AML-193 (cell line): ENCODE measurements around the gene SLC1A5.
"Not testable (repeated sequence)": the region's sequence is repeated elsewhere in the genome, so short reads cannot be mapped to it uniquely, and the experiment has no call there.

Experiments used
- DNase-seq, 2 experiments: peaks; one replicate each; lab custom pipeline; 2025; lab: John Stamatoyannopoulos, UW

SLC1A5 gene

GRCh38 chr19:46788262-46788967 is at the start of gene SLC1A5:
Gene SLC1A5, minus strand, starts transcription at chr19:46788594. Its CDS starts 629 bp downstream, at chr19:46787965.
- DNase-seq = peak; percentile 91 to 92

GRCh38 chr19:46838160-46838559 is 49.8 kb upstream of the SLC1A5 start:
- DNase-seq = no peak

DNA sequence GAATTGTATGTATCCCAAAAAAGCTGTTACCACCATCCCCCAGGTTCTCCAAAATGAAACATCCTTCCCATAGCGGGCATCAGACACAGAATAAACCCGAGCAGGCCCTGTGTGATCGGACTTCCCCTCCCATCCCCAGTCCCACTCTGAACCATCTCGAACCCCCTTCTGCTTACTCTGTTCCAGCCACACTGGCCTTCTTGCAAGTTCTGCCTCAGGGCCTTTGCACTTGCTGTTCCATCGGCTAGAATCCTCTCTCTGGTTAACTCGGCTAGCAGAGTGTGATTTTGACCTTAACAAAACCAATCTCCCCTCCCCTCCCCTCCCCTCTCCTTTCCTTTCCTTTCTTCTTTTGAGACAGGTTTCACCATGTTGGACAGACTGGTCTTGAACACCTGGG is 46.6 kb upstream of the SLC1A5 start:
- DNase-seq = no peak

- no peak for DNase-seq
Observed at GRCh38 chr19:46834121-46834520, 45.7 kb upstream of the SLC1A5 start.

DNA sequence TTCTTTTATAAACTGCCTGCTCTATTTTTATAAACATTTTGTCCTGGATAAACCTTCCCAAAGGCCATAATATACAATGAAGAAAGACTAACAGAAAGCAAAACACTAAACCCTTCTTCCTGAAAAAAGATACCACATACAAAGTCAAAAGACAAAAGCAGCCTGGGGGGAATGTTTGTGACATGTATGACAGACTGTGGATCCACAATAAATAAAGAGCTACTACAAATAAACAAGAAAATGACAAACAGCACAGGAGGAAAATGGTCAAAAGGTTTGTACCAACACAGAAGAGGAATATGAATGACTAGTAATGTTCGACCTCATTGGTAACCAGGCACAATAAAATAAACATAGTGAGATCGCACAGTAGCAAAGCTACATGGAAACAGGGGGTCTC is 42.5 kb upstream of the SLC1A5 start:
- DNase-seq = no peak

DNA sequence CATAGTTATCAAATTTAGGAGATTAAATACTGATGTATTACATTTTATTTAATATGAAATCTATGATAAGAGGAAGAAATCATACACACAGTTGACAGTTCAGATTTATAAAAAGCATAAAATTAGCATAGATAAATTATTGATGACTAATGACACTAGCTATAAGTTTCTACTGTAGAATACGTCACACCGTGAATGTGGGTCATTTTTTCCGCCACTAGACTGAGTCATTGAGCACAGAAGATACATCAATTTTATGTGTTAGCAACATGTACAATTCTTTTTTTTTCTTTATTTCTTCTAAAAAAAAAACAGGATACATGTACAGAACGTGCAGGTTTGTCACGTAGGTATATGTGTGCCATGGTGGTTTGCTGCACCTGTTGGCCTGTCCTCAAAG is 40.1 kb upstream of the SLC1A5 start:
- no peak for DNase-seq

- DNase-seq = no peak
Observed at GRCh38 chr19:46825731-46826055, 37.3 kb upstream of the SLC1A5 start.

GRCh38 chr19:46824890-46825730 is 36.7 kb upstream of the SLC1A5 start:
- DNase-seq = peak in 1 of 2 experiments; percentile 15

DNA sequence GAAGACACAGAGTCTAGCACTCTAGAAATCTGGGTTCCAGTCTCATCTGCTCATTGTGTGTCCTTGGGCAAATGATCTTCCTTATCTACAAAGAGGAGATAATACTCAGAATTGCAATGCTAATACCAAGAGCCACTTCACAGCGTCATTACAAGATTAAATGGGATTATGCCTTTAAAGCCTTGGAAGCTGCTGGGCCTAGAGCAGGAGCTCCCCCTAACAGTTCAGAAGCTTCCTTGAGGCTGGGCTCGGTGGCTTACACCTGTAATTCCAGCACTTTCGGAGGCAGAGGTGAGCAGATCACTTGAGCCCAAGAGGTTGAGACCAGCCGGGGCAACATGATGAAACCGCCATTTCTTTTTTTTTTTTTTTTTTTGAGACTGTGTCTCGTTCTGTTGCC is 34.7 kb upstream of the SLC1A5 start:
- DNase-seq = no peak

- DNase-seq = not testable (repeated sequence)
Observed at GRCh38 chr19:46822410-46822787, 34.0 kb upstream of the SLC1A5 start.

GRCh38 chr19:46821512-46822409 is 33.4 kb upstream of the SLC1A5 start:
- DNase-seq = no peak

DNA sequence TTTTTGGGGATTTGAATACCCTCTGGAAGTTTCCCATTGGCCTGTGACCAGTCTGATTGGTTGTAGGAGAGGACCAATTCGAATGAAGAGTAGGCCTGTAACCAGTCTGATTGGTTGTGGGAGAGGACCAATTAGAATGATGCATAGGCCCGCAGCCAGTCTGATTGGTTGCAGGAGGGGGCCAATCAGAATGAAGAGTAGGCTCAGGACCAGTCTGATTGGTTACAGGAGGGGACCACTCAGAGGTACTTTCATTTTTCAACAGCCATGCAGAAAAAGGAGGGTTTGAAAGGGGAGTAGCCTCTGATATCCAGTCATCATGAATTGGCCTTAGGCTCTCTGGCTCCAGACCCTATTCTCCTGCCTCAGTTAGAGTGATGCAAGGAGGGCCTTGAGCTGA is 30.4 kb upstream of the SLC1A5 start:
- DNase-seq = no peak

- no peak for DNase-seq
Observed at GRCh38 chr19:46815833-46816627, 27.6 kb upstream of the SLC1A5 start.

DNA sequence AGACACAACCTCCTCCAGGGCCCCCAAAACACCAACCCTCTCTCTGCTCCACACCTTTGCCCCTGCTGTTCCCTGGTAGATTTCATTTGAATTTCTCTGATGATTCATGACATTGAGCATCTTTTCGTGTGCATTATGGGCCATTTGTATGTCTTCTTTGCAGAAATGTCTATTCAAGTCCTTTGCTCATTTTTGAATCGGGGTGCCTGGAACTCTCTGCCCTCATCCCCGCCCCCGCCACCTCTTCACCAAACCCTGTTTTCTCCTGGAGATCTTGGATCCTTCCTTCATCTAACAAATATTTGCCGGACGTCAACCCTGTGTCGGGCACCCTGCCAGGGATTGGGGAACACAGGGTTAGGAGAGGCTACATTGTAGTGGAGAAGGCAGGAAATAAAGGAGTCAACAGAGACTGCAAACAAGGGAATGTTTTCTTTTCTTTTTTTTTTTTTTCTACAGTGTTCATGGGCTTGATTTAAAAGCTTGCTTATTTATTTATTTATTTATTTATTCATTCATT is 25.5 kb upstream of the SLC1A5 start:
- DNase-seq = no peak

DNA sequence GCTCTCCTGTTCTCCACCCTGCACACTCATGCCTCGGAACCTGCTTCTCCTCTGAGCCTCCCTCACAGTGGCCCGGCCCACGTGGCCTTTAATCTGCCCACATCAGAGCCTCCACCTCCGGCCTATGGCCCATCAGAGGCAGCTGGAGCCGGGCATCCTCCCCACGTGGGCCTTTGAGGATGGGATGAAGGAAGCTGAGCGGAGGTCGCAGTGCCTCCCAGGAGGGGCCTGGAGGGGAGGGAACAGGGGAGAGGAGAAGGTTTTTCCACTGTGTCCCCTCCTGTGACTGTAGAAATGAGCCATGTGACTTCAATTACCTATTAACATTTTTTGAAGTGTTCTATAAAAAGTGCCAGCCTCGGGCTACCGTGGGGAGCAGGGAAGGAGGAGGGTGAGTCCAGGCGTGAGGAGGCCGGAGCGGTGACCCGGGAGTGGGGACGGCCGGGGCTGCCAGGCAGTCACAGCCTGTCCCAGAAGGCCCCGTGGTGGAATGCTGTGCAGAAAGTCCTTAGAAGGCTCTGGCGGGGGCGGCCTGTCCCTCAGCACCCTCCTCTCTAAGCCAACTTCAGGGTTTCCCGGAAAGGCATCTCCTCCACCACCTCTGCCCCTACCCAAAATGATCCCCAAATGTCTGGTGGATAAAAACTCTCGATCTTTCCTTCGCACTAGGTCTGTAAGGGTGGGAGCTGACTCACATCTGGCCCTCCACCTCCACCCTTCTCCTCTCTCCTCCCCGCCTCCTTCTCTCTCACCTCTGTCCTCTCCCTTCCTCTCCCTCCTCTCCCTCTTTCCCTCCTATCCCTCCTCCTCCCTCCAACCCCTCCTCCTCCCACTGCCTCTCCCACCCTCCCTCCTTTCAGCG is 24.8 kb upstream of the SLC1A5 start:
- DNase-seq = no peak

DNA sequence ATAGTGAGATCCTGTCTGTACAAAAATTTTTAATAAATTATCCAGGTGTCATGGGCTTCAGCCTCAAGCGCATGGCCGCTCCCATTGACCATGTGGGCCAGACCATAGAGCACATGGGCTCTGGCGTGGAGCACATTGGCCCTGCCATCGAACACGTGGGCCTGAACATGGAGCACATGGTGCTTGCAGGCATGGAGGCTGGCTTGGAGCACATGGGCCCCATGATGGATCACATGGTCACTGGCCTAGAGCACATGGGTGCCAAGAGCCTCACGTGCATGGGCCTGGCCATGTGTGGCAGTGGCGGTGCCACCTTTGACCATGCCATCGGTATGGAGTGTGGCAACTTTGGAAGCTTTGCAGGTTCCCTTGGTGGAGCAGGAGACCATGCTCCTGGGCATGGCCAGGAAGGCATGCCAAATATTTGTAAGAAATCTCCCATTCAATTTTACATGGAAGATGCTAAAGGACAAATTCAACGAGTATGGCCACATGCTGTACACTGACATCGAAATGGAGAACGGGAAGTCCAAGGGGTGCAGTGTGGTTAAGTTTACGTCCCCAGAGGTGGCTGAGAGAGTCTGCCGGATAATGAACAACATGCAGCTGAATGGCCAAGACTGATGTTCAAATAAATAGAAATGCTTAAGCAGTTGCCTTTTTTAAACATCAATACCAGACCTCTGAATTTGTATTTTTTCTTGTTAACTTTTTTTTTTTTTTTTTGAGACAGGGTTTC is 21.3 kb upstream of the SLC1A5 start:
- no peak for DNase-seq

GRCh38 chr19:46806656-46807055 is 18.3 kb upstream of the SLC1A5 start:
- DNase-seq = no peak

DNA sequence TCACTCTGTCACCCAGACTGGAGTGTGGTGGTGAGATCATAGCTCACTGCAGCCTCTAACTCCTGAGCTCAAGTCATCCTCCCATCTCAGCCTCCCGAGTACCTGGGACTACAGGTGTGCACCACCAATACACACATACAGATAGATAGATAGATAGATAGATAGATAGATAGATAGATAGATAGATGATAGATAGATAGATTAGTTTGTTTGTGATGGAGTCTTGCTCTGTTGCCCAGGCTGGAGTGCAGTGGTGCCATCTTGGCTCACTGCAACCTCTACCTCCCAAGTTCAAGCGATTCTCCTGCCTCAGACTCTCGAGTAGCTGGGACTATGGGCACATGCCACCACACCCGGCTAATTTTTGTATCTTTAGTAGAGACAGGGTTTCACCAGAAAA is 16.0 kb upstream of the SLC1A5 start:
- DNase-seq = not testable (repeated sequence)

DNA sequence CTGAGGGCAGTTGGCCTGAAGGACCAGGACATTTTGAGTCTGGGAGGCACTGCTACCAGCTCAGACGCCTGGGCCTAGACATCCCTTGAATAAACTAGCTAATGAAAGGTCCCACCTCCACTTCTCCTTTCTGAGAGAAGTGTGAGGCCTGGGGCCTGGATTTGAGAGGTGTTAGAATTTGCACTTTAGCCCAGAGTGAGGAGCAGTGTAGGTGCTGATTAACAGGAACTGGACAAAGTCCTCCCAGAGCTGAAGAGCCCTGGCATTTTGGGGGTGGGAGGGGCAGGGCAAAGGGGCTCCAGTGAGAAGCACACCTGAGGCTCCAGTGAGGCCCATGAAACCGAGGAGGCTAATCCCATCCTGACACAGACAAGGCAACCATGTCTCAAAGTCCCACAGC is 15.2 kb upstream of the SLC1A5 start:
- DNase-seq = no peak

- no peak for DNase-seq
Observed at GRCh38 chr19:46802152-46802551, 13.8 kb upstream of the SLC1A5 start.
